HepG2 (cell line): ENCODE data around the gene NET1.

ENCODE experiments used
- CTCF ChIP-seq: sonication (generic); formaldehyde crosslinking; IDR thresholded peaks from 2 replicates; pipeline ENCODE4 v1.5.0; 2020; ENCODE audit warnings: mild to moderate bottlenecking, missing genetic modification reagents, moderate library complexity
- DBP ChIP-seq: sonication (generic); formaldehyde crosslinking; IDR thresholded peaks from 2 replicates; pipeline ENCODE4 v1.4.0; 2020; ENCODE audit warnings: missing genetic modification reagents; ENCODE audit errors: not compliant biosample characterization
- EP300 ChIP-seq, 3 experiments: sonication (generic) in 1 of 3; formaldehyde crosslinking in 1 of 3; IDR thresholded peaks; 2 replicates each; pipeline versions ENCODE4 v1.5.1 to v1.6.1; 2011 to 2020; ENCODE audit warnings: low read depth in 2 of 3, low read length in 2 of 3, borderline replicate concordance in 1 of 3, improper control_type of control experiment in 1 of 3, mild to moderate bottlenecking in 1 of 3, missing genetic modification reagents in 1 of 3, moderate library complexity in 1 of 3
- FOSL2 ChIP-seq: sonication (generic); formaldehyde crosslinking; IDR thresholded peaks from 2 replicates; pipeline ENCODE4 v1.4.0; 2020; ENCODE audit warnings: missing genetic modification reagents
- NKX3-1 ChIP-seq: sonication (generic); formaldehyde crosslinking; IDR thresholded peaks from 2 replicates; pipeline ENCODE4 v1.5.0; 2020; ENCODE audit warnings: missing genetic modification reagents
- POLR2A ChIP-seq, 2 experiments: IDR thresholded peaks; 2 replicates each; pipeline ENCODE4 v1.6.1; 2011; ENCODE audit warnings: low read depth in 2 of 2, low read length in 2 of 2, mild to moderate bottlenecking in 1 of 2, moderate library complexity in 1 of 2; ENCODE audit not compliant: insufficient read depth in 1 of 2
- RERE ChIP-seq: IDR thresholded peaks from 2 replicates; pipeline ENCODE4 v1.6.1; 2016; ENCODE audit warnings: low read depth, missing genetic modification reagents, missing compliant biosample characterization
- SRF ChIP-seq: IDR thresholded peaks from 2 replicates; pipeline ENCODE4 v1.6.1; 2011; ENCODE audit warnings: mild to moderate bottlenecking, low read depth, low read length, moderate library complexity
- WIZ ChIP-seq: sonication (generic); formaldehyde crosslinking; IDR thresholded peaks from 2 replicates; pipeline ENCODE4 v1.5.1; 2020; ENCODE audit warnings: mild to moderate bottlenecking, missing genetic modification reagents
- ZNF816 ChIP-seq: sonication (generic); formaldehyde crosslinking; IDR thresholded peaks from 2 replicates; pipeline ENCODE4 v1.8.0; 2022; ENCODE audit warnings: missing genetic modification reagents, mild to moderate bottlenecking, borderline replicate concordance

DNA sequence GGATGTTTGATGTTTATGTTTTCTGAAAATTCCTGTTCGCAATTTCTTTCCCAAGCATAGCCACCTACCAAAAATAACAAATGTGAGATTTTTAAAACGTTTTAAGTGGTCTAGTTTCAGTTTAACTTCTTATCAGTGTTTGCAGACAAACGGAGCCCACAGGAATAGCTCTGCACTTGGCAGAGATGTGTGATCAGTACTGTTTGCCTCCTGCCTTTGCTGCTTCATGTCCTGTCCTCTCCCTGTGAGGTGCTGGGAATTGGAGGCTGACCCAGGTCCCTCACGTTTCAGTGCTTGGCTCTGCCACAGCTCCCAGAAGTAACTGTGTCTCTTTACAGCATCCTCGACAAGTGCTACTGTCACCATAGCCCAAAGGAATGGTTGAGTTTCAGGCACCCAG, 46.4 kb upstream of the NET1 start:
- TF ChIP-seq CTCF (CRISPR knock-in tag): no peak
- no peak for TF ChIP-seq POLR2A (IDR thresholded peaks at IDR 0.05; ENCODE audit: insufficient read depth in 1 of 2, low read depth in 2 of 2, low read length in 2 of 2)
- TF ChIP-seq FOSL2 (CRISPR knock-in tag): no peak
- no peak for TF ChIP-seq NKX3-1 (CRISPR knock-in tag)
- no peak for TF ChIP-seq SRF
- TF ChIP-seq ZNF816 (CRISPR knock-in tag): no peak
- no peak for TF ChIP-seq DBP (CRISPR knock-in tag)
- no peak for TF ChIP-seq RERE (CRISPR knock-in tag)
- no peak for TF ChIP-seq EP300 (IDR thresholded peaks at IDR 0.05; ENCODE audit: low read depth in 2 of 2, low read length in 2 of 2)
- no peak for TF ChIP-seq EP300 (CRISPR knock-in tag; IDR thresholded peaks at IDR 0.05; ENCODE audit: borderline replicate concordance)
- TF ChIP-seq WIZ (CRISPR knock-in tag): no peak
